ENCODE results near the gene MYBL2. TPM values are rescaled to one million over a fixed set of nuclear protein-coding genes. Genes with fewer than 3 reads are reported as not detected.
A peak's percentile ranks its signal among the peaks of the same experiment; 100 is the strongest.

MYBL2 gene
- polyA plus RNA-seq, 1 of the 3 experiments (the other 2 are of a cell fraction), result 9.7 TPM

DNA sequence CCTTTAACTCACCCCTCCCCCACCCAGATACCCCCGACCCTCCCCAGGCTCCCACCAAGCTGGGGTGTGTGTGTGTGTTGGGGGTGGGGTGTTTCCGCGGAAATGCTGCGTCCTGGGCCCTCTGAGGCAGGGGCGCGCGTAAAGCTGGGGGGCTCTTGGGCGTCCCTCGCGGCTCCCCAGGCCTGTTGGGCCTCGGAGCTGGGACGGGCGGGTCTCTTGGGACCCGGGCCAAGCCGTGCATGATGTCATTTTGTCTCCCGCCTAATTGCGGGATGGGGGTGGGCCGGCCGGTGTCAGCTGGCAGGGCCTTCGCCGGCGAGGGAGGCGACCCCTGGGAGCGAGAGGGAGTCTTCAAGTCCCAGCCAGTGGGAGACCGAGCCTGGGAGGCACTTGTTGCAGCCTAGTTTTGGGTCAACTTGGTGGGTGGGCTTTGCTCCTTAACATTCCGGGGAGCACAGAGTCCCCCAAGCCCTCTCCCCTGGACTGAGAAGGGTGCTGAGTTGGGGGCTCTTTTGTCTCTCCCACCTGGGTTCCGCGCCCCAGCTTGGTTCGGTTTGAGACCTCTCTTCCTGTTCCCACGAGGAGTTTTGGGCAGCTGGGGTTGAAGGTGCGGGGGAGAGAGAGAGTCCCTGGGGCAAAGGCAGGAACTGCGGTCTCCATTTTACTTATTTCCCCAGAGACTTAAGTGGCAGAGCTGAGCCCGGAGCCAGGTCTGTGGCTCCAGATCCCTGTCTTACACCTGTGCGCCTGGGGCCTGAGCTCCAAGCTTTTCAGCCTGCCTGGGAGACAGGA, 623 bp downstream of the MYBL2 start:
- peaks cover 8% of the 10 kb centered on the region for H3F3A ChIP-seq (replicated peaks; ENCODE audit: insufficient read depth)
- peaks cover 36% of the 10 kb centered on the region for H3K79me2 ChIP-seq (ENCODE audit: insufficient read depth)
- DNase-seq, result peak; percentile 78
- H3K4me2 ChIP-seq, result peak overlapping the region; percentile 90
- peak overlapping the region; percentile 50 to 70 for H3K4me3 ChIP-seq (ENCODE audit: low read depth in 2 of 2, low read length in 1 of 2)
- H3K9ac ChIP-seq, result peak overlapping the region; percentile 68; the same call in 1 of the 2 replicates
- H3K36me3 ChIP-seq (replicated peaks in 1 of 2; ENCODE audit: control insufficient read depth in 1 of 2, insufficient read depth in 2 of 2, low read length in 1 of 2), result no peaks in the 10 kb centered on the region
- peak overlapping the region; percentile 70; the same call in 1 of the 2 replicates for H2AFZ ChIP-seq (ENCODE audit: low read depth)
- ChIA-PET CTCF (interaction anchor here (0.9 to 1.5 kb wide), 5 partner anchors 12 to 413 kb away, joined by 3 to 4 read pairs (median 3); no protein-coding TSS in a partner anchor), POLR2A (interaction anchor here (0.6 kb wide), 1 partner anchor 237 kb away, joined by 3 read pairs; no protein-coding TSS in a partner anchor)
- no peaks in the 10 kb centered on the region for H3K9me3 ChIP-seq
- no peaks in the 10 kb centered on the region for H4K20me1 ChIP-seq (ENCODE audit: insufficient read depth)
- 75% methylated on average over 5 of the region's 34 CpGs for WGBS (ENCODE audit: low lambda C conversion rate)
- no peak overlapping the region for H3K27ac ChIP-seq (ENCODE audit: low read depth in 2 of 2, low read length in 1 of 2)
- no peaks in the 10 kb centered on the region for H3K27me3 ChIP-seq (ENCODE audit: insufficient read depth)
- H3K9me2 ChIP-seq, result no peaks in the 10 kb centered on the region
- H3K4me1 ChIP-seq (ENCODE audit: control insufficient read depth in 1 of 2, insufficient read depth in 2 of 2, low read depth in 1 of 2, low read length in 1 of 2), result peaks cover 0 to 13% of the 10 kb centered on the region in 2 experiments; a peak in 1 of 4 replicates
- TF ChIP-seq, protein P1, sequence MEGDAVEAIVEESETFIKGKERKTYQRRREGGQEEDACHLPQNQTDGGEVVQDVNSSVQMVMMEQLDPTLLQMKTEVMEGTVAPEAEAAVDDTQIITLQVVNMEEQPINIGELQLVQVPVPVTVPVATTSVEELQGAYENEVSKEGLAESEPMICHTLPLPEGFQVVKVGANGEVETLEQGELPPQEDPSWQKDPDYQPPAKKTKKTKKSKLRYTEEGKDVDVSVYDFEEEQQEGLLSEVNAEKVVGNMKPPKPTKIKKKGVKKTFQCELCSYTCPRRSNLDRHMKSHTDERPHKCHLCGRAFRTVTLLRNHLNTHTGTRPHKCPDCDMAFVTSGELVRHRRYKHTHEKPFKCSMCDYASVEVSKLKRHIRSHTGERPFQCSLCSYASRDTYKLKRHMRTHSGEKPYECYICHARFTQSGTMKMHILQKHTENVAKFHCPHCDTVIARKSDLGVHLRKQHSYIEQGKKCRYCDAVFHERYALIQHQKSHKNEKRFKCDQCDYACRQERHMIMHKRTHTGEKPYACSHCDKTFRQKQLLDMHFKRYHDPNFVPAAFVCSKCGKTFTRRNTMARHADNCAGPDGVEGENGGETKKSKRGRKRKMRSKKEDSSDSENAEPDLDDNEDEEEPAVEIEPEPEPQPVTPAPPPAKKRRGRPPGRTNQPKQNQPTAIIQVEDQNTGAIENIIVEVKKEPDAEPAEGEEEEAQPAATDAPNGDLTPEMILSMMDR (IDR thresholded peaks at IDR 0.05), result no peak
- TF ChIP-seq, protein P2, sequence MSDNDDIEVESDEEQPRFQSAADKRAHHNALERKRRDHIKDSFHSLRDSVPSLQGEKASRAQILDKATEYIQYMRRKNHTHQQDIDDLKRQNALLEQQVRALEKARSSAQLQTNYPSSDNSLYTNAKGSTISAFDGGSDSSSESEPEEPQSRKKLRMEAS (IDR thresholded peaks at IDR 0.05; ENCODE audit: low read depth), result no peak
- TF ChIP-seq GABPA (IDR thresholded peaks at IDR 0.05; ENCODE audit: low read depth), result no peak
- no peak for TF ChIP-seq FOXM1 (IDR thresholded peaks at IDR 0.05; ENCODE audit: low read depth)
- TF ChIP-seq RXRA (IDR thresholded peaks at IDR 0.05; ENCODE audit: borderline replicate concordance, low read depth), result no peak
- TF ChIP-seq GATA2 (CRISPR knock-in tag; IDR thresholded peaks at IDR 0.05), result no peak

DNA sequence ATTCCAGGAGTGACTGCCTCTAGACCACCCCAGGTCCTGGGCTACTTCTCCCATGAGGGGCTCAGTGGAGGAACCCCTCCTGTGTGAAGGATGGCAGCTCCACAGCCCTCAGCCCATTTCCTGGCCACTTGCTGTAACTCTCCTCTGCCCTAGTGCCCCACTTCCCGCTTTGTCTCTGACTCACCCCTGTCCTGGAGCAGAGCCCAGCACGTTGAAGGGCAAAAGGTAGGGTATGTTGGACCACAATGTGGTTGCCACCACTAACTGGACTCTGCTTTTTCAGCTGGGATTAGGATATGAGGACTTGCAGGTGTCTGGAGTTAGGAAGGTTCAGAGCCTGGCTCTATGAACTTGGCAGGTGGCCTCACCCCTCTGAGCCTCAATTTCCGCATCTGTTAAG, 2.4 kb downstream of the MYBL2 start:
- H3K9me3 ChIP-seq, result no peaks in the 10 kb centered on the region
- no peaks in the 10 kb centered on the region for H4K20me1 ChIP-seq (ENCODE audit: insufficient read depth)
- H3F3A ChIP-seq (replicated peaks; ENCODE audit: insufficient read depth), result peaks cover 6% of the 10 kb centered on the region
- H3K79me2 ChIP-seq (ENCODE audit: insufficient read depth), result peaks cover 36% of the 10 kb centered on the region
- no peak overlapping the region for H3K4me2 ChIP-seq
- H3K4me1 ChIP-seq (ENCODE audit: control insufficient read depth in 1 of 2, insufficient read depth in 2 of 2, low read depth in 1 of 2, low read length in 1 of 2), result peaks cover 0 to 7% of the 10 kb centered on the region in 2 experiments; a peak in 1 of 4 replicates
- no peaks in the 10 kb centered on the region for H3K27me3 ChIP-seq (ENCODE audit: insufficient read depth)
- H3K4me3 ChIP-seq (ENCODE audit: low read depth in 2 of 2, low read length in 1 of 2), result no peak overlapping the region
- no peaks in the 10 kb centered on the region for H3K9me2 ChIP-seq
- ChIA-PET POLR2A (no interaction called here), CTCF (interaction anchor here (1.3 to 2.2 kb wide), 3 partner anchors 10 to 132 kb away, joined by 5 to 9 read pairs (median 6); no protein-coding TSS in a partner anchor)
- no peaks in the 10 kb centered on the region for H3K36me3 ChIP-seq (replicated peaks in 1 of 2; ENCODE audit: control insufficient read depth in 1 of 2, insufficient read depth in 2 of 2, low read length in 1 of 2)
- no peak overlapping the region for H2AFZ ChIP-seq (ENCODE audit: low read depth)
- no peak overlapping the region for H3K27ac ChIP-seq (ENCODE audit: low read depth in 2 of 2, low read length in 1 of 2)
- no peak overlapping the region for H3K9ac ChIP-seq
- DNase-seq, result no peak
- 64% methylated on average over 3 of the region's 3 CpGs for WGBS (ENCODE audit: low lambda C conversion rate)
- no peak for TF ChIP-seq FOXJ3 (CRISPR knock-in tag; IDR thresholded peaks at IDR 0.05)
- no peak for TF ChIP-seq CHD2 (IDR thresholded peaks at IDR 0.05; ENCODE audit: low read length, partially characterized antibody)
- TF ChIP-seq FOSL2 (IDR thresholded peaks at IDR 0.05; ENCODE audit: borderline replicate concordance, low read depth), result peak; percentile 45; the same call in 1 of the 2 replicates
- no peak for TF ChIP-seq GABPA (IDR thresholded peaks at IDR 0.05; ENCODE audit: low read depth)
- no peak for TF ChIP-seq TAF1 (IDR thresholded peaks at IDR 0.05; ENCODE audit: borderline replicate concordance, low read depth, low read length)
- TF ChIP-seq MXI1 (IDR thresholded peaks at IDR 0.05; ENCODE audit: low read depth, low read length), result no peak
- peak; percentile 60; the same call in 1 of the 2 replicates for TF ChIP-seq NFIC (IDR thresholded peaks at IDR 0.05; ENCODE audit: borderline replicate concordance)
- no peak for TF ChIP-seq NRF1 (IDR thresholded peaks at IDR 0.05; ENCODE audit: low read depth, low read length)
- TF ChIP-seq EP300 (IDR thresholded peaks at IDR 0.05; ENCODE audit: borderline replicate concordance in 1 of 2, low read depth in 1 of 2, low read length in 1 of 2), result no peak
- TF ChIP-seq, protein P1 (IDR thresholded peaks at IDR 0.05), result no peak
- no peak for TF ChIP-seq SIN3A (IDR thresholded peaks at IDR 0.05; ENCODE audit: borderline replicate concordance, low read depth, low read length)
- TF ChIP-seq POLR2AphosphoS5 (IDR thresholded peaks at IDR 0.05; ENCODE audit: low read depth, low read length), result no peak
- TF ChIP-seq TCF12 (IDR thresholded peaks at IDR 0.05), result peak; percentile 41; the same call in 1 of the 2 replicates
- TF ChIP-seq, protein P3, sequence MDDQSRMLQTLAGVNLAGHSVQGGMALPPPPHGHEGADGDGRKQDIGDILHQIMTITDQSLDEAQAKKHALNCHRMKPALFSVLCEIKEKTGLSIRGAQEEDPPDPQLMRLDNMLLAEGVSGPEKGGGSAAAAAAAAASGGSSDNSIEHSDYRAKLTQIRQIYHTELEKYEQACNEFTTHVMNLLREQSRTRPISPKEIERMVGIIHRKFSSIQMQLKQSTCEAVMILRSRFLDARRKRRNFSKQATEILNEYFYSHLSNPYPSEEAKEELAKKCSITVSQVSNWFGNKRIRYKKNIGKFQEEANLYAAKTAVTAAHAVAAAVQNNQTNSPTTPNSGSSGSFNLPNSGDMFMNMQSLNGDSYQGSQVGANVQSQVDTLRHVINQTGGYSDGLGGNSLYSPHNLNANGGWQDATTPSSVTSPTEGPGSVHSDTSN (IDR thresholded peaks at IDR 0.05), result no peak
- TF ChIP-seq MEF2A (IDR thresholded peaks at IDR 0.05; ENCODE audit: borderline replicate concordance, low read depth), result no peak
- no peak for TF ChIP-seq RAD21 (IDR thresholded peaks at IDR 0.05; ENCODE audit: low read length)
- TF ChIP-seq RXRA (IDR thresholded peaks at IDR 0.05; ENCODE audit: borderline replicate concordance, low read depth), result peak; percentile 23; the same call in 1 of the 2 replicates
- no peak for TF ChIP-seq YY1 (IDR thresholded peaks at IDR 0.05; ENCODE audit: low read depth)
- TF ChIP-seq TEAD4 (IDR thresholded peaks at IDR 0.05; ENCODE audit: borderline replicate concordance, insufficient read depth), result no peak

Data from SK-N-SH (cell line).